Neural cell (in vitro differentiated cells): ENCODE results near the gene INPPL1. TPM values are rescaled to one million over a fixed set of nuclear protein-coding genes. Genes with fewer than 3 reads are reported as not detected.

Experiments
- H2AFZ ChIP-seq: fragments of 200-600, 300-800 bp; sonication (generic), shearing (Covaris generic); 2 replicates; pipeline ENCODE4 v1.6.0; 2014; ENCODE audit warnings: low read depth, mild to moderate bottlenecking, antibody characterized with exemption, low read length, moderate library complexity
- H3F3A ChIP-seq: fragments of 200-600 bp; shearing (Covaris generic); 2 replicates; pipeline ENCODE4 v1.6.1; 2016; ENCODE audit warnings: mild to moderate bottlenecking, moderate library complexity, mixed read lengths, antibody characterized with exemption, low read length; ENCODE audit not compliant: insufficient read depth, poor library complexity, severe bottlenecking
- H3K27ac ChIP-seq: fragments of 200-600, 300-800 bp; sonication (generic), shearing (Covaris generic); 2 replicates; pipeline ENCODE4 v1.5.1; 2014; ENCODE audit warnings: mild to moderate bottlenecking, low read length, moderate library complexity
- H3K27me3 ChIP-seq: fragments of 300-800, 200-600 bp; sonication (generic), shearing (Covaris generic); 2 replicates; pipeline ENCODE4 v1.6.0; 2014; ENCODE audit warnings: mild to moderate bottlenecking, low read depth, low read length, moderate library complexity; ENCODE audit not compliant: insufficient read depth
- H3K36me3 ChIP-seq: fragments of 300-800, 200-600 bp; sonication (generic), shearing (Covaris generic); 2 replicates; pipeline ENCODE4 v1.5.1; 2014; ENCODE audit warnings: mild to moderate bottlenecking, antibody characterized with exemption, low read length, moderate library complexity; ENCODE audit not compliant: insufficient read depth
- H3K4me2 ChIP-seq: fragments of 300-800, 200-600 bp; sonication (generic), shearing (Covaris generic); 2 replicates; pipeline ENCODE4 v1.6.0; 2014; ENCODE audit warnings: mild to moderate bottlenecking, low read length
- H3K4me3 ChIP-seq: fragments of 300-800, 200-600 bp; sonication (generic), shearing (Covaris generic); 2 replicates; pipeline ENCODE4 v1.5.1; 2014; ENCODE audit warnings: mild to moderate bottlenecking, low read length, moderate library complexity
- H3K79me2 ChIP-seq: fragments of 200-600 bp; shearing (Covaris generic); replicated peaks from 2 replicates; pipeline ENCODE4 v1.6.0; 2014; ENCODE audit warnings: mild to moderate bottlenecking, low read length, moderate library complexity; ENCODE audit not compliant: insufficient read depth
- H3K9ac ChIP-seq: fragments of 300-800, 200-600 bp; sonication (generic), shearing (Covaris generic); 2 replicates; pipeline ENCODE4 v1.6.1; 2016; ENCODE audit warnings: mild to moderate bottlenecking, low read length, mixed read lengths
- H3K9me2 ChIP-seq: fragments of 200-600 bp; shearing (Covaris generic); 2 replicates; pipeline ENCODE4 v1.6.1; 2016; ENCODE audit warnings: mild to moderate bottlenecking, low read length, mixed read lengths; ENCODE audit not compliant: insufficient read depth
- H3K9me3 ChIP-seq: fragments of 200-600, 300-800 bp; sonication (generic), shearing (Covaris generic); 2 replicates; pipeline ENCODE4 v1.6.1; 2016; ENCODE audit warnings: mild to moderate bottlenecking, mixed run types, low read length, moderate library complexity, mixed read lengths
- H4K20me1 ChIP-seq: fragments of 200-600 bp; shearing (Covaris generic); 2 replicates; pipeline ENCODE4 v1.6.1; 2016; ENCODE audit warnings: mild to moderate bottlenecking, mixed run types; ENCODE audit not compliant: insufficient read depth
- EP300 ChIP-seq: fragments of 450-650 bp; conservative IDR thresholded peaks from 2 replicates; pipeline ENCODE4 v1.6.1; 2014; ENCODE audit warnings: antibody characterized with exemption, mild to moderate bottlenecking, moderate library complexity; ENCODE audit not compliant: poor library complexity, severe bottlenecking
- EZH2 ChIP-seq: fragments of 200-600, 300-800 bp; shearing (Covaris generic), sonication (generic); IDR thresholded peaks from 2 replicates; pipeline ENCODE4 v1.6.1; 2014; ENCODE audit warnings: antibody characterized with exemption, low read length, borderline replicate concordance, mild to moderate bottlenecking; ENCODE audit not compliant: insufficient read depth, poor library complexity, severe bottlenecking
- MXI1 ChIP-seq: fragments of 450-650 bp; conservative IDR thresholded peaks from 2 replicates; pipeline ENCODE4 v1.6.1; 2014; ENCODE audit warnings: antibody characterized with exemption, mild to moderate bottlenecking; ENCODE audit not compliant: poor library complexity, severe bottlenecking
- POLR2AphosphoS5 ChIP-seq: IDR thresholded peaks from 2 replicates; pipeline ENCODE4 v1.6.1; 2012
- RAD21 ChIP-seq: fragments of 450-650 bp; conservative IDR thresholded peaks from 2 replicates; pipeline ENCODE4 v1.6.1; 2014; ENCODE audit warnings: antibody characterized with exemption, mild to moderate bottlenecking, moderate library complexity
- REST ChIP-seq: IDR thresholded peaks from 2 replicates; pipeline ENCODE4 v1.6.1; 2012; ENCODE audit warnings: borderline replicate concordance
- SMC3 ChIP-seq: fragments of 450-650 bp; conservative IDR thresholded peaks from 2 replicates; pipeline ENCODE4 v1.6.1; 2014; ENCODE audit warnings: antibody characterized with exemption, mild to moderate bottlenecking, moderate library complexity; ENCODE audit not compliant: poor library complexity
- TAF1 ChIP-seq: IDR thresholded peaks from 2 replicates; pipeline ENCODE4 v1.6.1; 2012; ENCODE audit warnings: low read depth
- polyA plus RNA-seq: library from polyadenylated mRNA; depleted of rRNA; stranded (reverse); fragments of >200 nt; gene quantifications from 2 replicates; pipeline ENCODE4 v1.2.3, GENCODE V29; 2014
- TF ChIP-seq, protein P1 (sequence below): fragments of 450-650 bp; IDR thresholded peaks from 2 replicates; pipeline ENCODE4 v1.5.1; 2014; ENCODE audit warnings: antibody characterized with exemption, mild to moderate bottlenecking, moderate library complexity; ENCODE audit not compliant: poor library complexity, severe bottlenecking

The INPPL1 gene
- polyA plus RNA-seq, 1 donor from 2014 or later = 2.0 TPM

DNA sequence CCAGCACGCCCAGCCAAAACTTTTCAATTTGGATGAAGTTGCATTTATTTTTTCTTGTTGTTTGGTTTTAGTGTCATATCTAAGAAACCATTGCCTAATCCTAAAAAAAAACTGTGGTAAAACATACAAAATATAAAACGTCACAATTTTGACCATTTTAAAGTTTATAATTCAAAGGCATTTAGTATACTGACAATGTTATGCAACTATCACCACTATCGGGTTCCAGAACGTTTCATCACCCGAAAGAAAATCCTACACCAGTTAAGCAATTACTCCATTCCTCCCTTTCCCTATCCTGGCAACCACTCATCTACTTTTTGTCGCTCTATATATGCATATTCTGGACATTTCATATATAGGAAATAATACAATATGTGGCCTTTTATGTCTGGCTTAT lies 49.9 kb downstream of the INPPL1 start:
- H3K9me2 ChIP-seq = no peaks in the 10 kb centered on the region
- no peaks in the 10 kb centered on the region for H3K79me2 ChIP-seq
- no peaks in the 10 kb centered on the region for H4K20me1 ChIP-seq
- TF ChIP-seq RAD21 = no peak
- no peak for TF ChIP-seq POLR2AphosphoS5
- TF ChIP-seq SMC3 = no peak
- TF ChIP-seq EP300 = no peak
- no peak for TF ChIP-seq MXI1
- TF ChIP-seq REST = no peak
- no peak for TF ChIP-seq TAF1
- no peak overlapping the region for H3K9ac ChIP-seq
- H2AFZ ChIP-seq = no peak overlapping the region
- no peaks in the 10 kb centered on the region for H3F3A ChIP-seq
- H3K36me3 ChIP-seq = no peaks in the 10 kb centered on the region
- no peak overlapping the region for H3K4me2 ChIP-seq
- H3K9me3 ChIP-seq = no peaks in the 10 kb centered on the region
- H3K27ac ChIP-seq = no peak overlapping the region
- H3K4me3 ChIP-seq = no peak overlapping the region
- no peaks in the 10 kb centered on the region for H3K27me3 ChIP-seq

DNA sequence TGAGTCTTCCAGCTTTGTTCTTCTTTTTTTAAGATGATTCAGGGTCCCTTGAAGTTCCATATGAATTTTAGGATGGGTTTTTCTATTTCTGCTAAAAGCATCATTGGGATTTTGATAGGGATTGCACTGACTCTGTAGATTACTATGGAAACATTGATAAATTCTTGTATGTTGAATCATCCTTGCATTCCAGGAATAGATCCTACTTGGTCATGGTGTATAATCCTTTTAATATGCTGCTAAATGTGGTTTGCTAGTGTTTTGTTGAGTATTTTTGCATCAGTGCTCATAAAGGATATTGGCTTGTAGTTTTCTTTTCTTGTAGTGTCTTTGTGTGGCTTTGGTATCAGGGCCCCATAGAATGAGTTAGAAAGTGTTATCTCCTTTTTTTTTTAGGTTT lies 54.3 kb downstream of the INPPL1 start:
- no peaks in the 10 kb centered on the region for H3K79me2 ChIP-seq
- TF ChIP-seq REST (no peak), TAF1 (no peak), RAD21 (no peak), MXI1 (no peak), POLR2AphosphoS5 (no peak), EZH2 (no peak), EP300 (no peak), SMC3 (no peak)
- TF ChIP-seq, protein P1, sequence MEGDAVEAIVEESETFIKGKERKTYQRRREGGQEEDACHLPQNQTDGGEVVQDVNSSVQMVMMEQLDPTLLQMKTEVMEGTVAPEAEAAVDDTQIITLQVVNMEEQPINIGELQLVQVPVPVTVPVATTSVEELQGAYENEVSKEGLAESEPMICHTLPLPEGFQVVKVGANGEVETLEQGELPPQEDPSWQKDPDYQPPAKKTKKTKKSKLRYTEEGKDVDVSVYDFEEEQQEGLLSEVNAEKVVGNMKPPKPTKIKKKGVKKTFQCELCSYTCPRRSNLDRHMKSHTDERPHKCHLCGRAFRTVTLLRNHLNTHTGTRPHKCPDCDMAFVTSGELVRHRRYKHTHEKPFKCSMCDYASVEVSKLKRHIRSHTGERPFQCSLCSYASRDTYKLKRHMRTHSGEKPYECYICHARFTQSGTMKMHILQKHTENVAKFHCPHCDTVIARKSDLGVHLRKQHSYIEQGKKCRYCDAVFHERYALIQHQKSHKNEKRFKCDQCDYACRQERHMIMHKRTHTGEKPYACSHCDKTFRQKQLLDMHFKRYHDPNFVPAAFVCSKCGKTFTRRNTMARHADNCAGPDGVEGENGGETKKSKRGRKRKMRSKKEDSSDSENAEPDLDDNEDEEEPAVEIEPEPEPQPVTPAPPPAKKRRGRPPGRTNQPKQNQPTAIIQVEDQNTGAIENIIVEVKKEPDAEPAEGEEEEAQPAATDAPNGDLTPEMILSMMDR = no peak
- no peak overlapping the region for H3K9ac ChIP-seq
- no peaks in the 10 kb centered on the region for H3F3A ChIP-seq
- H4K20me1 ChIP-seq = no peaks in the 10 kb centered on the region
- H2AFZ ChIP-seq = no peak overlapping the region
- H3K9me2 ChIP-seq = no peaks in the 10 kb centered on the region
- no peaks in the 10 kb centered on the region for H3K9me3 ChIP-seq
- no peak overlapping the region for H3K4me3 ChIP-seq
- no peaks in the 10 kb centered on the region for H3K27me3 ChIP-seq
- no peak overlapping the region for H3K4me2 ChIP-seq
- no peak overlapping the region for H3K27ac ChIP-seq
- H3K36me3 ChIP-seq = no peaks in the 10 kb centered on the region
